HCT116 (cell line): ENCODE data around the gene LTBR. TPM values are rescaled to one million over a fixed set of nuclear protein-coding genes. Genes with fewer than 3 reads are reported as not detected.

Experiments
- ATAC-seq: fragments of 200-7000 bp; cut with Tn5 transposase; 2 replicates; pipeline ENCODE4 v1.9.1; 2020; ENCODE audit warnings: mild to moderate bottlenecking, moderate library complexity
- BruUV-seq: library from RNA; stranded (reverse); fragments of 400-500 nt; replicated peaks from 2 replicates; lab custom pipeline; 2021; lab: Mats Ljungman, UMichigan
- CTCF ChIA-PET: fragments of 300-600 bp; sonication (Branson Sonifier 250); formaldehyde crosslinking; loops from one replicate; lab custom pipeline; 2021; ENCODE audit warnings: antibody characterized with exemption; lab: Charles Lee
- POLR2A ChIA-PET: fragments of 300-600, 350-600 bp; sonication (Branson Sonifier 250); formaldehyde crosslinking; loops from one replicate; lab custom pipeline; 2021; ENCODE audit warnings: antibody characterized with exemption; lab: Charles Lee
- RAD21 ChIA-PET, 2 experiments: fragments of 300-600 bp; sonication (Branson Sonifier 250); formaldehyde crosslinking; loops; one replicate each; lab custom pipeline; 2023; ENCODE audit warnings: low total read pairs in 2 of 2; ENCODE audit not compliant: uncharacterized antibody in 2 of 2, unreplicated experiment in 2 of 2, low non-redundant PET in 1 of 2; lab: Charles Lee
- DNase-seq: peaks from one replicate; pipeline ENCODE4 v3.0.0-alpha.2; 2010; ENCODE audit warnings: low read depth, low spot score
- H2AFZ ChIP-seq: fragments of 200-600 bp; shearing (Covaris generic), sonication (generic); 2 replicates; pipeline ENCODE4 v1.6.1; 2017; ENCODE audit warnings: low read depth, mixed run types, mixed read lengths, antibody characterized with exemption, low read length; ENCODE audit not compliant: poor library complexity, severe bottlenecking
- H3K27ac ChIP-seq: 2 replicates; pipeline ENCODE4 v1.5.1; 2012; ENCODE audit warnings: low read depth, low read length
- H3K27me3 ChIP-seq: fragments of 200-600 bp; sonication (generic); 2 replicates; pipeline ENCODE4 v1.6.1; 2016; ENCODE audit warnings: mixed run types, low read length, mixed read lengths; ENCODE audit not compliant: insufficient read depth
- H3K36me3 ChIP-seq, 2 experiments: fragments of 200-500 bp in 1 of 2; fragments of 200-600 bp in 1 of 2; sonication (Bioruptor generic) in 1 of 2; sonication (generic) in 1 of 2; 2 replicates each; pipeline versions ENCODE4 v1.5.1 to v1.6.1; 2014 to 2016; ENCODE audit warnings: low read length in 2 of 2, inconsistent platforms in 1 of 2, mixed read lengths in 1 of 2, mixed run types in 1 of 2; ENCODE audit not compliant: insufficient read depth in 2 of 2, control insufficient read depth in 1 of 2
- H3K4me1 ChIP-seq, 2 experiments: fragments of 200-600 bp in 1 of 2; sonication (generic) in 1 of 2; 2 replicates each; pipeline versions ENCODE4 v1.5.1 to v1.6.1; 2012 to 2017; ENCODE audit warnings: low read length in 2 of 2, inconsistent platforms in 1 of 2, mild to moderate bottlenecking in 1 of 2, mixed read lengths in 1 of 2, mixed run types in 1 of 2, moderate library complexity in 1 of 2; ENCODE audit not compliant: insufficient read depth in 2 of 2, control insufficient read depth in 1 of 2
- H3K4me2 ChIP-seq: fragments of 200-600 bp; sonication (generic); 2 replicates; pipeline ENCODE4 v1.6.1; 2017; ENCODE audit warnings: mixed run types, low read length, mixed read lengths
- H3K4me3 ChIP-seq, 2 experiments: fragments of 200-600 bp in 1 of 2; sonication (generic) in 1 of 2; replicated peaks in 1 of 2; 2 replicates each; pipeline ENCODE4 v1.5.1; 2011 to 2016; ENCODE audit warnings: low read length in 2 of 2, control low read depth in 1 of 2, low read depth in 1 of 2, mild to moderate bottlenecking in 1 of 2, mixed read lengths in 1 of 2, mixed run types in 1 of 2
- H3K79me2 ChIP-seq: fragments of 200-600 bp; sonication (generic); 2 replicates; pipeline ENCODE4 v1.6.1; 2017; ENCODE audit warnings: mild to moderate bottlenecking, mixed run types, low read length, moderate library complexity, mixed read lengths; ENCODE audit not compliant: insufficient read depth
- H3K9ac ChIP-seq: fragments of 200-600 bp; sonication (generic); 2 replicates; pipeline ENCODE4 v1.6.1; 2016; ENCODE audit warnings: low read length, mixed read lengths
- H3K9me2 ChIP-seq: fragments of 200-600 bp; sonication (generic), shearing (Covaris generic); 2 replicates; pipeline ENCODE4 v1.6.1; 2017; ENCODE audit warnings: mixed run types, mild to moderate bottlenecking, moderate library complexity; ENCODE audit not compliant: insufficient read depth
- H3K9me3 ChIP-seq, 2 experiments: fragments of 200-500 bp in 1 of 2; fragments of 200-600 bp in 1 of 2; sonication (Bioruptor generic) in 1 of 2; sonication (generic) in 1 of 2; 2 replicates each; pipeline ENCODE4 v1.6.1; 2014 to 2017; ENCODE audit warnings: low read length in 2 of 2, mixed read lengths in 2 of 2, inconsistent platforms in 1 of 2, low read depth in 1 of 2, mild to moderate bottlenecking in 1 of 2, mixed run types in 1 of 2, moderate library complexity in 1 of 2; ENCODE audit not compliant: control insufficient read depth in 1 of 2, insufficient read depth in 1 of 2
- H4K20me1 ChIP-seq: fragments of 200-600 bp; sonication (generic), shearing (Covaris generic); 2 replicates; pipeline ENCODE4 v1.6.1; 2017; ENCODE audit warnings: mixed run types, mild to moderate bottlenecking, moderate library complexity; ENCODE audit not compliant: insufficient read depth
- ATF3 ChIP-seq: IDR thresholded peaks from 2 replicates; pipeline ENCODE4 v1.6.1; 2012
- CBX3 ChIP-seq: IDR thresholded peaks from 2 replicates; pipeline ENCODE4 v1.6.1; 2012; ENCODE audit warnings: low read depth
- EZH2 ChIP-seq: fragments of 200-600 bp; sonication (generic); IDR thresholded peaks from 2 replicates; pipeline ENCODE4 v1.6.1; 2017; ENCODE audit warnings: antibody characterized with exemption, mixed run types
- FOSL1 ChIP-seq: IDR thresholded peaks from 2 replicates; pipeline ENCODE4 v1.6.1; 2012; ENCODE audit warnings: low read depth
- MAX ChIP-seq: IDR thresholded peaks from 2 replicates; pipeline ENCODE4 v1.6.1; 2012
- POLR2A ChIP-seq: IDR thresholded peaks from 2 replicates; pipeline ENCODE4 v1.7.0; 2011; ENCODE audit warnings: borderline replicate concordance; ENCODE audit not compliant: insufficient read depth, insufficient read length; ENCODE audit errors: extremely low read depth
- POLR2AphosphoS5 ChIP-seq: IDR thresholded peaks from 2 replicates; pipeline ENCODE4 v1.6.1; 2011; ENCODE audit warnings: mild to moderate bottlenecking, low read depth, low read length, moderate library complexity
- RAD21 ChIP-seq: IDR thresholded peaks from 2 replicates; pipeline ENCODE4 v1.6.1; 2012; ENCODE audit warnings: low read depth, mild to moderate bottlenecking
- SP1 ChIP-seq: IDR thresholded peaks from 2 replicates; pipeline ENCODE4 v1.6.1; 2012; ENCODE audit warnings: low read depth
- TCF7L2 ChIP-seq: IDR thresholded peaks from 2 replicates; pipeline ENCODE4 v1.7.0; 2011; ENCODE audit warnings: borderline replicate concordance, inconsistent platforms; ENCODE audit not compliant: insufficient read depth, insufficient read length; ENCODE audit errors: extremely low read depth
- YY1 ChIP-seq: IDR thresholded peaks from 2 replicates; pipeline ENCODE4 v1.6.1; 2011; ENCODE audit warnings: low read length, low read depth, moderate library complexity, mild to moderate bottlenecking; ENCODE audit not compliant: insufficient replicate concordance; ENCODE audit errors: extremely low read depth
- ZBTB33 ChIP-seq: IDR thresholded peaks from 2 replicates; pipeline ENCODE4 v1.6.1; 2011; ENCODE audit warnings: mild to moderate bottlenecking, low read length, moderate library complexity; ENCODE audit not compliant: insufficient replicate concordance; ENCODE audit errors: extremely low read depth
- intact Hi-C: fragments of 100-400 bp; cut with micrococcal nuclease; formaldehyde crosslinking; loops from 2 replicates; pipeline ENCODE4 v1.10.0; 2022
- total RNA-seq: library from RNA; stranded (reverse); gene quantifications from one replicate; pipeline ENCODE4 v1.2.1, GENCODE V29; 2021; ENCODE audit not compliant: unreplicated experiment

LTBR gene
- total RNA-seq, 1 experiment from 2014 or later, result 128 TPM

- Histone ChIP-seq H3K9me3 (no peaks in the 10 kb centered on the region), H3K9me2 (no peaks in the 10 kb centered on the region), H3K27me3 (no peaks in the 10 kb centered on the region), H3K79me2 (no peaks in the 10 kb centered on the region), H3K9ac (no peak overlapping the region), H3K4me2 (no peak overlapping the region), H2AFZ (no peak overlapping the region), H3K36me3 (no peaks in the 10 kb centered on the region), H3K4me1 (no peaks in the 10 kb centered on the region), H4K20me1 (no peaks in the 10 kb centered on the region)
- ChIA-PET POLR2A (interaction anchor here (1.3 to 1.8 kb wide), 2 partner anchors 32 to 96 kb away, joined by 5 read pairs; partner anchors contain the start of genes GAPDH and VAMP1), CTCF (no interaction called here), RAD21 (no interaction called here)
- DNase-seq (no peak), ATAC-seq (no peak)
- BruUV-seq, result no TSS peak
- intact Hi-C loops, result no loop called here
- TF ChIP-seq EZH2 (no peak), ATF3 (no peak), POLR2AphosphoS5 (no peak), RAD21 (no peak), YY1 (no peak), POLR2A (no peak), CBX3 (no peak), FOSL1 (no peak), ZBTB33 (no peak), SP1 (no peak), TCF7L2 (no peak), MAX (no peak)
- TF ChIP-seq, all 23 proteins: peak for 0
- Histone ChIP-seq H3K4me3 (no peak overlapping the region), H3K27ac (no peak overlapping the region)
Observed at GRCh38 chr12:6438345-6438744, 54.4 kb downstream of the LTBR start.
